Loucy (cell line): Measurements from ENCODE around the gene ARHGAP42.

Source experiments
- H2AFZ ChIP-seq: fragments of 200-600 bp; sonication (generic); 2 replicates; pipeline ENCODE4 v1.6.0; 2016; ENCODE audit warnings: antibody characterized with exemption, mild to moderate bottlenecking, low read length, moderate library complexity
- H3F3A ChIP-seq: fragments of 200-600 bp; 2 replicates; pipeline ENCODE4 v1.6.0; 2016; ENCODE audit warnings: antibody characterized with exemption, low read depth, mild to moderate bottlenecking
- H3K27me3 ChIP-seq: fragments of 200-600 bp; sonication (generic); 2 replicates; pipeline ENCODE4 v1.6.1; 2014; ENCODE audit warnings: low read length, mild to moderate bottlenecking; ENCODE audit not compliant: insufficient read depth, poor library complexity, severe bottlenecking
- H3K36me3 ChIP-seq: fragments of 200-600 bp; sonication (generic); 2 replicates; pipeline ENCODE4 v1.6.1; 2016; ENCODE audit warnings: low read length; ENCODE audit not compliant: insufficient read depth
- H3K4me1 ChIP-seq: fragments of 200-600 bp; sonication (generic); 2 replicates; pipeline ENCODE4 v1.5.1; 2014; ENCODE audit warnings: low read length, mild to moderate bottlenecking; ENCODE audit not compliant: insufficient read depth, poor library complexity, severe bottlenecking
- H3K4me2 ChIP-seq: fragments of 200-600 bp; sonication (generic); 2 replicates; pipeline ENCODE4 v1.6.0; 2014; ENCODE audit warnings: antibody characterized with exemption, low read length, low read depth, mild to moderate bottlenecking; ENCODE audit not compliant: poor library complexity, severe bottlenecking
- H3K4me3 ChIP-seq: fragments of 200-600 bp; sonication (generic); 2 replicates; pipeline ENCODE4 v1.5.1; 2014; ENCODE audit warnings: low read length, mild to moderate bottlenecking, mixed read lengths; ENCODE audit not compliant: poor library complexity, severe bottlenecking
- H3K79me2 ChIP-seq: fragments of 200-600 bp; sonication (generic); 2 replicates; pipeline ENCODE4 v1.6.1; 2014; ENCODE audit warnings: low read length; ENCODE audit not compliant: insufficient read depth
- H3K9ac ChIP-seq: fragments of 200-600 bp; sonication (generic); 2 replicates; pipeline ENCODE4 v1.6.0; 2014; ENCODE audit warnings: mild to moderate bottlenecking, low read depth, low read length, moderate library complexity; ENCODE audit not compliant: poor library complexity, severe bottlenecking
- H3K9me2 ChIP-seq: fragments of 200-600 bp; sonication (generic); replicated peaks from 2 replicates; pipeline ENCODE4 v1.6.1; 2016; ENCODE audit warnings: low read depth, low read length, mixed read lengths
- H3K9me3 ChIP-seq: fragments of 200-600 bp; sonication (generic); 2 replicates; pipeline ENCODE4 v1.6.1; 2014; ENCODE audit warnings: mild to moderate bottlenecking, antibody characterized with exemption, low read length, low read depth; ENCODE audit not compliant: insufficient read depth
- H4K20me1 ChIP-seq: fragments of 200-600 bp; sonication (generic); 2 replicates; pipeline ENCODE4 v1.6.0; 2014; ENCODE audit warnings: antibody characterized with exemption, low read length, mild to moderate bottlenecking; ENCODE audit not compliant: insufficient read depth, poor library complexity, severe bottlenecking
- EZH2phosphoT487 ChIP-seq: fragments of 200-600 bp; IDR thresholded peaks from 2 replicates; pipeline ENCODE4 v1.6.1; 2018; ENCODE audit warnings: antibody characterized with exemption, mild to moderate bottlenecking, moderate library complexity, borderline replicate concordance
- TF ChIP-seq, protein P1 (sequence below): fragments of 200-600 bp; sonication (generic); conservative IDR thresholded peaks from 2 replicates; pipeline ENCODE4 v1.5.1; 2014; ENCODE audit warnings: mild to moderate bottlenecking, antibody characterized with exemption, low read length

Gene ARHGAP42

DNA sequence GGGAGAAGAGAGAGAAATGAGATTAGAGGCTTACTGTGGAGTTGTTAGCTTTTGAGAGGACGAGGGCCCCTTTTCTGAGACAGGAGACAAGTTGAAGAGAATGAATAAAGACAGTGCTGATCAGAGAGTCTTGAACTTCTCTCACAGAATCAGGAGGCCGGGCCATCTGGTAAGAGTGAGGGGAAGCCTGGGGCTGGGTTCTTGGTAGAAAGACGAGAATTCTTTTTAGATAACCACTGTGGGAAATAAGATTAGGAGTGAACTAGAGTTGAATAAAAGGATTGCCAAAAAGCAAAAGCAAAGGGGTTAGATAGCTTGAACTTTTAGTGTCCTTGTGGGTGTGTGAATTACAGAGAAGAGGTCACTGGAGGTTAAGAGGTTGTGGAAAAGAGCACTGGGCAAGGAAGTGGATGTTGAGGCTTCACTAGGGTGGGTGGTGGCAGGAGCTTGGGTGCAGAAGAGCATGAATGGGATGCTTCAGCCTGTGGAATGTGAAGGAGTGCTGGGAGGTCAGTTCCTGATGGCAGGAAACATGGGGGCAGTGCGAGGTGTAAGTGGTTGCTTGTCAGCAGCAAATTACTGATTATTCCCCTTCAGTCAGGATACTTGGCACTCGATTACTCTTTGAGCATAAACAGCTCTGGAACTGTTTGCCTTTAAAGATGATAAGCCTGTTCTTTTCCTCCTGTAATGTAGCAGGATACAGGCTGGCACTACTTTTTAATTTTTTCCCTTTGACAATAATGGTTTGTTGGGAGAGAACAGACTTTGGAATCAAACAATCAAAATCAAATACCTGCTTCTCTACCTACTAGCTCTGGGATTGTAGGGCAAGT lies 98.3 kb downstream of the ARHGAP42 start:
- H3K4me3 ChIP-seq, result no peak overlapping the region
- H3K27me3 ChIP-seq, result no peaks in the 10 kb centered on the region
- no peaks in the 10 kb centered on the region for H4K20me1 ChIP-seq
- H3F3A ChIP-seq, result no peaks in the 10 kb centered on the region
- H3K4me1 ChIP-seq, result no peaks in the 10 kb centered on the region
- TF ChIP-seq, protein P1, sequence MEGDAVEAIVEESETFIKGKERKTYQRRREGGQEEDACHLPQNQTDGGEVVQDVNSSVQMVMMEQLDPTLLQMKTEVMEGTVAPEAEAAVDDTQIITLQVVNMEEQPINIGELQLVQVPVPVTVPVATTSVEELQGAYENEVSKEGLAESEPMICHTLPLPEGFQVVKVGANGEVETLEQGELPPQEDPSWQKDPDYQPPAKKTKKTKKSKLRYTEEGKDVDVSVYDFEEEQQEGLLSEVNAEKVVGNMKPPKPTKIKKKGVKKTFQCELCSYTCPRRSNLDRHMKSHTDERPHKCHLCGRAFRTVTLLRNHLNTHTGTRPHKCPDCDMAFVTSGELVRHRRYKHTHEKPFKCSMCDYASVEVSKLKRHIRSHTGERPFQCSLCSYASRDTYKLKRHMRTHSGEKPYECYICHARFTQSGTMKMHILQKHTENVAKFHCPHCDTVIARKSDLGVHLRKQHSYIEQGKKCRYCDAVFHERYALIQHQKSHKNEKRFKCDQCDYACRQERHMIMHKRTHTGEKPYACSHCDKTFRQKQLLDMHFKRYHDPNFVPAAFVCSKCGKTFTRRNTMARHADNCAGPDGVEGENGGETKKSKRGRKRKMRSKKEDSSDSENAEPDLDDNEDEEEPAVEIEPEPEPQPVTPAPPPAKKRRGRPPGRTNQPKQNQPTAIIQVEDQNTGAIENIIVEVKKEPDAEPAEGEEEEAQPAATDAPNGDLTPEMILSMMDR, result no peak
- TF ChIP-seq EZH2phosphoT487, result no peak
- no peak overlapping the region for H3K4me2 ChIP-seq
- H2AFZ ChIP-seq, result no peak overlapping the region
- H3K9me3 ChIP-seq, result no peaks in the 10 kb centered on the region
- no peaks in the 10 kb centered on the region for H3K79me2 ChIP-seq
- no peaks in the 10 kb centered on the region for H3K36me3 ChIP-seq
- H3K9me2 ChIP-seq, result no peaks in the 10 kb centered on the region
- H3K9ac ChIP-seq, result no peak overlapping the region

DNA sequence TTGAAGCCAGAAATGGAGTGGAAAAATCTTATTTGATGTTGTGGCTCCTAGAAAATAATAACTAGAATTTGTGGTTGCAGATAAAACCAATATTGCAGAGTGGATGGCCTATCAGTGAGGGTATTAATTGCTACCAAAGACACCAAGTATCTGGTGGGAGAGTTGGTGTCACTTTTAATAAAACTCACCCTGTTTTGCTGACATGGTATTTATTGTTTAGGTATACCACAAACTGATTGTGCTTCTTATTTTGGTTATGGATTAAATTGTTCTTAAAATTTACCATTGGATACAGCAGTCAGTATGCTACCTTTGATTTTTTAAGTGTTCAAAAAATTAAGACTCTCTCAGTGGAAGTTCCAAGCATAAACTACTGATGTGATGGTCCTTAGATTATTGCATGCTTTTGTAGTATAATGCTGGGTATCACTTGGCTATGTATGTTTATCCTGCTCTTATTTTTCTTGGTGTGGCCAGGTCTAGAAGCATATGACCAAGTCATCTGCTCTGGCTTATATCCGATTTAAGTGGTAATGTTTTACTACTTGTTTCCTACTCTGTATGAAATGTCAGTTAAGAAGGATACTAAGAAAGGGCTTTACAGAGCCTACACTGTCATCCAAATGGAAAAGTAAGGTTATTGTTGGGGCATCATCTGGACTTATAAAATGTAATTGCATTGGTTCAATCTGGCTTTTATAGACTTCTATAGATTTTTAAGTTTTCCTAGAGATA lies 101.6 kb downstream of the ARHGAP42 start:
- H3K27me3 ChIP-seq, result no peaks in the 10 kb centered on the region
- no peak overlapping the region for H2AFZ ChIP-seq
- H3K4me1 ChIP-seq, result no peaks in the 10 kb centered on the region
- no peaks in the 10 kb centered on the region for H3F3A ChIP-seq
- no peaks in the 10 kb centered on the region for H3K36me3 ChIP-seq
- no peak overlapping the region for H3K9ac ChIP-seq
- no peaks in the 10 kb centered on the region for H3K79me2 ChIP-seq
- TF ChIP-seq, protein P1, result no peak
- no peak for TF ChIP-seq EZH2phosphoT487
- H3K9me2 ChIP-seq, result no peaks in the 10 kb centered on the region
- no peak overlapping the region for H3K4me3 ChIP-seq
- H4K20me1 ChIP-seq, result no peaks in the 10 kb centered on the region
- H3K9me3 ChIP-seq, result no peaks in the 10 kb centered on the region
- no peak overlapping the region for H3K4me2 ChIP-seq

DNA sequence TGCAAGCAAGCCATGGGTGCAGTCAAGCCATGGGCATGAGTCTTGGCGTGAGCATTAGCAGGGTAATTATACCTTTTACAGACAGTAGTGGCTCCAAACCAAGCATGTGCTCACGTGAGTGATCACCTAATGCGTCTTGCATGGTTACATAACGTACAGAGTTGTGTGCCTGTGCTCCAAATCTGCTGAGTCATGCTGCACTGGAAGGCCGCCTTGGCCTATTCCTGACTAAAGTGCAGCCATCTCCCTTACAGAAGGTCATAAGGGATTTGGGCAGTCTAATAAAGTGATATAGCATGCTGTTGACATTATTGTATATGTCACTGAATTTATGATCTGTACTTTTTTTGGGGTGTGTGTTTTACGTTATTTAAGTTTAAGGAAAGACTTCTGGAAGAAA lies 102.4 kb downstream of the ARHGAP42 start:
- Histone ChIP-seq H3K4me2 (no peak overlapping the region), H3K9me3 (no peaks in the 10 kb centered on the region), H2AFZ (no peak overlapping the region), H4K20me1 (no peaks in the 10 kb centered on the region), H3K9me2 (no peaks in the 10 kb centered on the region), H3K4me1 (no peaks in the 10 kb centered on the region), H3K79me2 (no peaks in the 10 kb centered on the region), H3K27me3 (no peaks in the 10 kb centered on the region), H3K36me3 (no peaks in the 10 kb centered on the region), H3K4me3 (no peak overlapping the region), H3F3A (no peaks in the 10 kb centered on the region), H3K9ac (no peak overlapping the region)
- no peak for TF ChIP-seq EZH2phosphoT487
- TF ChIP-seq, protein P1, result no peak
